Endothelial cell of umbilical vein (primary cell): ENCODE data around the gene DST. TPM values are rescaled to one million over a fixed set of nuclear protein-coding genes. Genes with fewer than 3 reads are reported as not detected.

Experiments
- BruUV-seq: library from RNA; stranded (reverse); fragments of 400-500 nt; replicated peaks from 2 replicates; lab custom pipeline; 2021; lab: Mats Ljungman, UMichigan
- CTCF ChIA-PET: fragments of 300-600, 350-600 bp; sonication (Branson Sonifier 250); formaldehyde crosslinking; loops from one replicate; lab custom pipeline; 2021; ENCODE audit warnings: antibody characterized with exemption, inconsistent platforms; lab: Charles Lee
- POLR2A ChIA-PET: fragments of 300-600, 350-600 bp; sonication (Branson Sonifier 250); formaldehyde crosslinking; loops from one replicate; lab custom pipeline; 2021; ENCODE audit warnings: antibody characterized with exemption, inconsistent platforms; lab: Charles Lee
- DNase-seq: peaks from one replicate; pipeline ENCODE4 v3.0.0-alpha.2; 2011; ENCODE audit warnings: low read depth, low spot score
- FAIRE-seq: peaks from 2 replicates; lab custom pipeline; 2011; peaks lifted over from hg19 to GRCh38; lab: Jason Lieb, UNC
- H2AFZ ChIP-seq: 2 replicates; pipeline ENCODE4 v1.6.0; 2012; ENCODE audit warnings: low read depth, low read length, control low read depth, inconsistent platforms
- H3K27ac ChIP-seq: 2 replicates; pipeline ENCODE4 v1.5.1; 2011; ENCODE audit warnings: low read depth, mild to moderate bottlenecking, control low read depth, low read length, moderate library complexity; ENCODE audit not compliant: insufficient read depth
- H3K27me3 ChIP-seq, 2 experiments: 2 replicates each; pipeline versions ENCODE4 v1.6.0 to v1.6.1; 2011; ENCODE audit warnings: low read length in 2 of 2, mixed read lengths in 1 of 2; ENCODE audit not compliant: control insufficient read depth in 2 of 2, insufficient read depth in 2 of 2
- H3K36me3 ChIP-seq, 2 experiments: 2 replicates in 1 of 2; 3 replicates in 1 of 2; pipeline ENCODE4 v1.5.1; 2011; ENCODE audit warnings: low read length in 2 of 2, mild to moderate bottlenecking in 1 of 2, moderate library complexity in 1 of 2; ENCODE audit not compliant: control insufficient read depth in 2 of 2, insufficient read depth in 2 of 2; ENCODE audit errors: extremely low read depth in 1 of 2
- H3K4me1 ChIP-seq: 3 replicates; pipeline ENCODE4 v1.5.1; 2011; ENCODE audit warnings: mild to moderate bottlenecking, low read length; ENCODE audit not compliant: control insufficient read depth, insufficient read depth; ENCODE audit errors: extremely low read depth
- H3K4me2 ChIP-seq: 2 replicates; pipeline ENCODE4 v1.6.1; 2011; ENCODE audit warnings: low read length, control low read depth, mixed read lengths; ENCODE audit not compliant: insufficient read depth
- H3K4me3 ChIP-seq, 3 experiments: fragments of 200-600 bp in 1 of 3; sonication (generic), shearing (Covaris generic) in 1 of 3; replicated peaks in 1 of 3; 2 replicates each; pipeline ENCODE4 v1.5.1; 2011 to 2016; ENCODE audit warnings: control low read depth in 3 of 3, low read length in 3 of 3, mild to moderate bottlenecking in 2 of 3, inconsistent platforms in 1 of 3, low read depth in 1 of 3, moderate library complexity in 1 of 3; ENCODE audit not compliant: insufficient read depth in 1 of 3
- H3K79me2 ChIP-seq: 2 replicates; pipeline ENCODE4 v1.6.0; 2012; ENCODE audit warnings: low read length, inconsistent platforms; ENCODE audit not compliant: control insufficient read depth, insufficient read depth
- H3K9ac ChIP-seq: replicated peaks from 2 replicates; pipeline ENCODE3; 2011; ENCODE audit warnings: low read length, control low read depth; ENCODE audit not compliant: insufficient read depth; ENCODE audit errors: extremely low read depth
- H3K9me1 ChIP-seq: replicated peaks from 3 replicates; pipeline ENCODE4 v1.6.0; 2011; ENCODE audit warnings: mild to moderate bottlenecking, low read length; ENCODE audit not compliant: control insufficient read depth, insufficient read depth; ENCODE audit errors: extremely low read depth
- H3K9me3 ChIP-seq: replicated peaks from 2 replicates; pipeline ENCODE4 v1.5.1; 2012; ENCODE audit warnings: low read length, inconsistent platforms; ENCODE audit not compliant: control insufficient read depth, insufficient read depth
- H4K20me1 ChIP-seq: replicated peaks from 2 replicates; pipeline ENCODE3; 2011; ENCODE audit warnings: mild to moderate bottlenecking, low read length; ENCODE audit not compliant: control insufficient read depth, insufficient read depth; ENCODE audit errors: extremely low read depth
- CTCF ChIP-seq, 2 donors: IDR thresholded peaks; 1 replicate in 1 of 2; 2 replicates in 1 of 2; pipeline ENCODE4 v1.5.1; 2011; ENCODE audit warnings: low read length in 2 of 2, mild to moderate bottlenecking in 2 of 2, moderate library complexity in 2 of 2, control low read depth in 1 of 2, inconsistent platforms in 1 of 2, low read depth in 1 of 2; ENCODE audit not compliant: insufficient read depth in 1 of 2; ENCODE audit errors: extremely low read depth in 1 of 2
- FOS ChIP-seq: IDR thresholded peaks from 2 replicates; pipeline ENCODE4 v1.6.1; 2011; ENCODE audit warnings: mild to moderate bottlenecking, low read length, moderate library complexity, borderline replicate concordance; ENCODE audit not compliant: insufficient read depth
- JUN ChIP-seq: IDR thresholded peaks from 2 replicates; pipeline ENCODE4 v1.6.1; 2011; ENCODE audit warnings: borderline replicate concordance, low read depth; ENCODE audit not compliant: insufficient read length, insufficient read depth
- MAX ChIP-seq: IDR thresholded peaks from 2 replicates; pipeline ENCODE4 v1.6.1; 2011; ENCODE audit not compliant: insufficient read depth, insufficient read length
- POLR2A ChIP-seq: IDR thresholded peaks from 2 replicates; pipeline ENCODE4 v1.6.1; 2012; ENCODE audit warnings: low read depth, mild to moderate bottlenecking, control low read depth, low read length
- dilution Hi-C: fragments of 300-500 bp; cut with MboI; formaldehyde crosslinking; loops from one replicate; pipeline ENCODE4 v1.15.0; 2019; ENCODE audit warnings: low sequenced_read_pairs; ENCODE audit not compliant: extremely low pct_ligation_motif_present
- intact Hi-C: fragments of 100-400 bp; cut with micrococcal nuclease; formaldehyde crosslinking; loops from one replicate; pipeline ENCODE4 v1.10.0; 2022
- polyA plus RNA-seq, 4 experiments: library from polyadenylated mRNA; depleted of rRNA in 3 of 4; stranded (reverse) in 3 of 4; unstranded in 1 of 4; fragments of >200 nt; gene quantifications; 2 replicates each; pipeline versions ENCODE4 v1.2.1 to v1.2.3, GENCODE V29; 2011 to 2012; ENCODE audit warnings: missing spikeins in 1 of 4
- total RNA-seq: library from RNA; stranded (reverse); gene quantifications from 2 replicates; pipeline ENCODE4 v1.2.3, GENCODE V29; 2021

DST gene
- total and polyA plus RNA-seq, 2 donors (not counting 3 experiments of a cell fraction or from before 2014, with no cell fraction given) = 62.3 to 253 TPM

GRCh38 chr6:56652994-56653393 lies 10.3 kb upstream of the DST start:
- no TSS peak for BruUV-seq
- Histone ChIP-seq H3K27me3 (no peaks in the 10 kb centered on the region), H3K4me1 (peaks cover 46% of the 10 kb centered on the region), H3K9ac (peak overlapping the region; percentile 33), H3K27ac (peak overlapping the region; percentile 66), H4K20me1 (no peaks in the 10 kb centered on the region), H3K36me3 (peaks cover 0 to 7% of the 10 kb centered on the region in 2 experiments), H3K9me1 (no peaks in the 10 kb centered on the region), H3K4me3 (no peak overlapping the region), H3K4me2 (peak overlapping the region; percentile 81), H2AFZ (no peak overlapping the region), H3K79me2 (peaks cover 5% of the 10 kb centered on the region), H3K9me3 (no peaks in the 10 kb centered on the region)
- POLR2A ChIA-PET = no interaction called here
- intact Hi-C loops (loop anchor here (5.0 kb wide), 2 partner anchors 39 to 199 kb away; no protein-coding TSS in a partner anchor), dilution Hi-C loops (no loop called here)
- TF ChIP-seq FOS (peak; percentile 54), JUN (peak; percentile 48), POLR2A (no peak), MAX (no peak)
- DNase-seq (peak; percentile 86), FAIRE-seq (peak; percentile 64)
- CTCF ChIA-PET = interaction anchor here (0.8 to 3.7 kb wide), 9 partner anchors 10 to 198 kb away, joined by 3 to 24 read pairs (median 4); partner anchors contain the start of gene DST

- Histone ChIP-seq H3K9ac (peak overlapping the region; percentile 33), H3K36me3 (peaks cover 0 to 7% of the 10 kb centered on the region in 2 experiments), H3K9me1 (no peaks in the 10 kb centered on the region), H3K4me2 (peak overlapping the region; percentile 81), H3K4me3 (no peak overlapping the region), H4K20me1 (no peaks in the 10 kb centered on the region), H3K9me3 (no peaks in the 10 kb centered on the region), H2AFZ (no peak overlapping the region), H3K27ac (peak overlapping the region; percentile 66), H3K4me1 (peaks cover 46% of the 10 kb centered on the region), H3K79me2 (peaks cover 5% of the 10 kb centered on the region), H3K27me3 (no peaks in the 10 kb centered on the region)
- FAIRE-seq = no peak
- dilution Hi-C loops (no loop called here), intact Hi-C loops (loop anchor here (5.0 kb wide), 2 partner anchors 40 to 200 kb away; no protein-coding TSS in a partner anchor)
- no TSS peak for BruUV-seq
- ChIA-PET POLR2A (no interaction called here), CTCF (interaction anchor here (0.8 to 3.7 kb wide), 9 partner anchors 9 to 199 kb away, joined by 3 to 24 read pairs (median 4); partner anchors contain the start of gene DST)
- DNase-seq = peak; percentile 74
- TF ChIP-seq FOS = peak; percentile 17
- TF ChIP-seq CTCF (IDR thresholded peaks at IDR 0.05; ENCODE audit: extremely low read depth in 1 of 2, insufficient read depth in 1 of 2, low read depth in 1 of 2, low read length in 2 of 2) = no peak
Observed at GRCh38 chr6:56652231-56652630, 9.5 kb upstream of the DST start.
